Activated B cell treated with CpG ODN at 0.5 μM for 24 hours (primary cell): ENCODE results near the gene NAA38. TPM values are rescaled to one million over a fixed set of nuclear protein-coding genes. Genes with fewer than 3 reads are reported as not detected.

Experiments
- ATAC-seq: fragments of 200-7000 bp; cut with Tn5 transposase; one replicate; pipeline ENCODE4 v1.10.0; 2021; ENCODE audit warnings: low read depth, mild to moderate bottlenecking, moderate library complexity
- CTCF ChIA-PET: fragments of 350-600 bp; sonication (Branson Sonifier 250); formaldehyde crosslinking; loops from one replicate; lab custom pipeline; 2021; ENCODE audit warnings: antibody characterized with exemption; lab: Charles Lee
- POLR2A ChIA-PET: fragments of 350-600 bp; sonication (Branson Sonifier 250); formaldehyde crosslinking; loops from one replicate; lab custom pipeline; 2021; ENCODE audit warnings: antibody characterized with exemption; lab: Charles Lee
- DNase-seq: peaks from one replicate; pipeline ENCODE4 v3.0.0; 2022
- H3K27ac Mint-ChIP-seq: one replicate; pipeline ENCODE4 v1.8.0; 2020; ENCODE audit warnings: mixed read lengths
- H3K27me3 Mint-ChIP-seq: one replicate; pipeline ENCODE4 v1.8.0; 2021; ENCODE audit warnings: mixed read lengths
- H3K36me3 Mint-ChIP-seq: one replicate; pipeline ENCODE4 v1.8.0; 2021; ENCODE audit warnings: low read depth, mixed read lengths
- H3K4me1 Mint-ChIP-seq: one replicate; pipeline ENCODE4 v1.8.0; 2021; ENCODE audit warnings: mixed read lengths
- H3K4me3 Mint-ChIP-seq: one replicate; pipeline ENCODE4 v1.8.0; 2020; ENCODE audit warnings: mild to moderate bottlenecking, mixed read lengths
- H3K9me3 Mint-ChIP-seq: one replicate; pipeline ENCODE4 v1.8.0; 2020; ENCODE audit warnings: mixed read lengths
- intact Hi-C: fragments of 100-400 bp; cut with micrococcal nuclease; formaldehyde crosslinking; loops from one replicate; pipeline ENCODE4 v1.15.1; 2024
- total RNA-seq: library from RNA; stranded (reverse); gene quantifications from 2 replicates; pipeline ENCODE4 v1.2.3, GENCODE V29; 2022
- TF ChIP-seq, protein P1 (sequence below): fragments of 200-600 bp; IDR thresholded peaks from one replicate; pipeline ENCODE4 v1.8.0; 2022; ENCODE audit warnings: antibody characterized with exemption, mild to moderate bottlenecking

The NAA38 gene
- total RNA-seq, 1 donor from 2014 or later: 36.0 TPM

DNA sequence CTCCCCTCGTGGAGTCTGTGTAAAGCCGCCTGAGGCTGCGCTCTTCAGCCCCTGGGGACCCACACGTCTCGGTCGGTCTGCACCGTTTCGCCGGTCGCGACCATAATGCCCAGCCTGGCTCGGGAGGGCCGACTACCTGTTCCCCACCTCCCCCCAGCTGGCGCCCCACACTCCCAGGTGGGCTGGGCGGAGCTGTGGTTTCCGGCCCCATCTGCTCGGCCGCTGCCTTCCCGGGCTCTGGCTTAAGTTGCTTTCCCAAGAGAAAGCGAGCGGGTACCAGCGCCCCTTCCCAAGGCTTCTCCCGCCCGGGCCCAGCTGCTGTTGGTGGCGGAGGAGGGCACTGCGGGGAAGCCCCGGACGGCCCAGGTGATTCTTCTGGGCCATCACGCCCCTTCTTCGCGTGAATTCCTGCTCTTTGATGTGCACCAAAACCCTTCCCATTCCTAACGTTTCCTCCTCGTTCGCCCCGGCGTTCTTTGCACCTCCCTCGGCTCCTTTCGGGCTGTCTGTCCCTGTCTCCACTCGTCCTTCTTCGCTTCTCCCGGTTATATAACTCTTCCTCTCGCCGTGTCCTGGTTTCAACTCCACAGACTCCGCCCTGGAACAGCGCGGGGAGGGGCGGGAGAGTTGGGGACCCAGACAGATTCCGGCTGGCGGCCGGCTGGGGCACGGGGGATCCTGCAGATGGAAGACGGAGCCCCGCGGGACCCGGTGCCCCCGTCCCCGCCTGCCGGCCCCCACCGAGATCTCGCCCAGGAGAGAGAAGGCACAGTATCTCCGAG is 21.4 kb downstream of the NAA38 start:
- ATAC-seq (no peak), DNase-seq (no peak)
- Mint-ChIP-seq H3K27ac (peak overlapping the region; percentile 87), H3K4me3 (peak overlapping the region; percentile 86), H3K36me3 (peaks cover 11% of the 10 kb centered on the region), H3K27me3 (peaks cover 8% of the 10 kb centered on the region), H3K9me3 (no peaks in the 10 kb centered on the region), H3K4me1 (peaks cover 61% of the 10 kb centered on the region)
- TF ChIP-seq, protein P1, sequence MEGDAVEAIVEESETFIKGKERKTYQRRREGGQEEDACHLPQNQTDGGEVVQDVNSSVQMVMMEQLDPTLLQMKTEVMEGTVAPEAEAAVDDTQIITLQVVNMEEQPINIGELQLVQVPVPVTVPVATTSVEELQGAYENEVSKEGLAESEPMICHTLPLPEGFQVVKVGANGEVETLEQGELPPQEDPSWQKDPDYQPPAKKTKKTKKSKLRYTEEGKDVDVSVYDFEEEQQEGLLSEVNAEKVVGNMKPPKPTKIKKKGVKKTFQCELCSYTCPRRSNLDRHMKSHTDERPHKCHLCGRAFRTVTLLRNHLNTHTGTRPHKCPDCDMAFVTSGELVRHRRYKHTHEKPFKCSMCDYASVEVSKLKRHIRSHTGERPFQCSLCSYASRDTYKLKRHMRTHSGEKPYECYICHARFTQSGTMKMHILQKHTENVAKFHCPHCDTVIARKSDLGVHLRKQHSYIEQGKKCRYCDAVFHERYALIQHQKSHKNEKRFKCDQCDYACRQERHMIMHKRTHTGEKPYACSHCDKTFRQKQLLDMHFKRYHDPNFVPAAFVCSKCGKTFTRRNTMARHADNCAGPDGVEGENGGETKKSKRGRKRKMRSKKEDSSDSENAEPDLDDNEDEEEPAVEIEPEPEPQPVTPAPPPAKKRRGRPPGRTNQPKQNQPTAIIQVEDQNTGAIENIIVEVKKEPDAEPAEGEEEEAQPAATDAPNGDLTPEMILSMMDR: no peak
- ChIA-PET CTCF (interaction anchor here (0.7 to 3.2 kb wide), 10 partner anchors 10 to 154 kb away, joined by 3 to 35 read pairs (median 7); partner anchors contain the start of genes CYB5D1 and NAA38), POLR2A (interaction anchor here (0.8 to 6.1 kb wide), 12 partner anchors 8 to 459 kb away, joined by 3 to 136 read pairs (median 7); partner anchors contain the start of genes CNTROB, CTC1, CYB5D1 and NAA38)
- intact Hi-C loops: loop anchor here (1.0 to 2.0 kb wide), 4 partner anchors 8 to 583 kb away; partner anchors contain the start of genes ELP5 and TP53

DNA sequence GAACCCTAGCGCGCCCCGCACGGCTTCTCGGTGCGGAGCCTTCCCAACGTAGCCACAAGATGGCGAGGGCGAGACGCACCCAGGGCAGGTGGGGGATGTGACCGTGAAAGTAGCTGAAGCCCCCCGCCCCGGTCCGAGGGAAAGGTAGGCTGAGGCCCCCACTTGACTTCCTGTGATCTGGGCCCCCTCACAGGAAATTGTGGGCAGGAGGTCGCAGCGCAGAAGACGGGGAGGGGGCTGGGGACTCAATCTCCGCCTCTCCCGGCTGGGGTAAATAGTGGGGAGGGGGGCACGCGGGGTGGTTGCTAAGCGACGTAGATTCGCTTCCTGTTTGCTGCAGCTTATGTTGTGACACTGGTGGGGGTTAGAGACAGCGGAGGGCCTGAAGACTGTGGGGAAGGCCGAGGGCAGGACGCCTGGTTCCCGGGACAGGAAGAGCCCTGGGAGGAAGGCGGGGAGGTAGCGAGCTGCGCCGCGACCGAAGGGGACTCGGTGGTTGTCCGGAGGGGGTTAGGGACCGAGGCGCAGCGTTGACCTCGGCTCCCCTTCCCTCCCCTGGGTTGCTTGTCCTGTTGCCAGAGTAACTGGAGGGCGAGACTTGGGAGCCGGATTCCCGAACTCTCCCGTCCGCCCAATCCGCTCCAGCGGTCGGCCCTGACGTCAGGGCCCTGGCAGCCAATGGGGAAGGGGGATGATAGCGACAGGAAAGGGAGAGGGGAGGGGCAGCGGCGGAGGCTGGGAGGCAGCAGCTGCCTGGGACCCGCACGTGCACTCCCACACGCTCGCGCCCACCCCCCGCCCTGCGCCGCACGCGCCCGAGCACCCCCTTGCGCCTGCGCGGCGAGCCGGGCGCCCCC is 22.2 kb downstream of the NAA38 start:
- Mint-ChIP-seq H3K36me3 (peaks cover 11% of the 10 kb centered on the region), H3K4me3 (peak overlapping the region; percentile 97), H3K27me3 (peaks cover 14% of the 10 kb centered on the region), H3K9me3 (no peaks in the 10 kb centered on the region), H3K27ac (peak overlapping the region; percentile 94), H3K4me1 (peaks cover 53% of the 10 kb centered on the region)
- TF ChIP-seq, protein P1: no peak
- ATAC-seq (peak; percentile 47), DNase-seq (peak; percentile 79)
- intact Hi-C loops: loop anchor here (1.0 to 2.0 kb wide), 8 partner anchors 9 to 582 kb away; partner anchors contain the start of genes ELP5, NAA38 and TP53
- ChIA-PET POLR2A (interaction anchor here (0.6 to 6.1 kb wide), 16 partner anchors 9 to 526 kb away, joined by 3 to 136 read pairs (median 6); partner anchors contain the start of genes CNTROB, CTC1, CYB5D1 and NAA38), CTCF (interaction anchor here (0.6 to 3.2 kb wide), 16 partner anchors 8 to 155 kb away, joined by 3 to 35 read pairs (median 5); partner anchors contain the start of genes CYB5D1 and NAA38)

DNA sequence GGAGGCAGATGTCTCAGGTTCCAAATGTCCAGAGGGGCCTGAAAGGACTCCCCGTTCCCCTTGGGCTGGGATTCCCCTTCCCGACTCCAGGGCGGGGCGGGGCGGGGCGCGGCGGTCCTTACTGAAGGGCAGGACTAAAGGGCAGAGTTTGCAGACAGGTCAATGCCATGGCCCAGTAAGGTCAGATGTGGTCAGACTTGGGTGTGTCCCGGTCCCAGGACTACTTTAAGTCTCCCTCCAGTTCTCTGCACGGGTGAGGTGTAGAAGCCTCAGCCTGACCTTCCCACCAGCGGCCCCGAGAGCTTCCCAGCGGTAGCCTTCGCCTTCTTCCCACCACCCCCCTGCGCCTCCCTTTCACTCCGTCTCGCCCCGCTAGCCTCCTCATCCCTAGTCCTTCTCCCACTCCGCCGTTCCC is 22.8 kb downstream of the NAA38 start:
- H3K36me3 Mint-ChIP-seq: peaks cover 11% of the 10 kb centered on the region
- no peak for DNase-seq
- ChIA-PET CTCF (interaction anchor here (1.0 to 3.2 kb wide), 14 partner anchors 9 to 155 kb away, joined by 3 to 35 read pairs (median 6); partner anchors contain the start of genes CYB5D1 and NAA38), POLR2A (interaction anchor here (0.6 to 6.1 kb wide), 12 partner anchors 9 to 525 kb away, joined by 4 to 136 read pairs (median 8); partner anchors contain the start of genes CNTROB, CYB5D1, NAA38 and RNF227)
- TF ChIP-seq, protein P1: no peak
- no peaks in the 10 kb centered on the region for H3K9me3 Mint-ChIP-seq
- peak overlapping the region; percentile 94 for H3K27ac Mint-ChIP-seq
- peak overlapping the region; percentile 97 for H3K4me3 Mint-ChIP-seq
- H3K27me3 Mint-ChIP-seq: peaks cover 15% of the 10 kb centered on the region
- H3K4me1 Mint-ChIP-seq: peaks cover 46% of the 10 kb centered on the region
- intact Hi-C loops: loop anchor here (1.0 to 2.0 kb wide), 7 partner anchors 12 to 582 kb away; partner anchors contain the start of genes ELP5, NAA38 and TP53
- ATAC-seq: peak; percentile 4

DNA sequence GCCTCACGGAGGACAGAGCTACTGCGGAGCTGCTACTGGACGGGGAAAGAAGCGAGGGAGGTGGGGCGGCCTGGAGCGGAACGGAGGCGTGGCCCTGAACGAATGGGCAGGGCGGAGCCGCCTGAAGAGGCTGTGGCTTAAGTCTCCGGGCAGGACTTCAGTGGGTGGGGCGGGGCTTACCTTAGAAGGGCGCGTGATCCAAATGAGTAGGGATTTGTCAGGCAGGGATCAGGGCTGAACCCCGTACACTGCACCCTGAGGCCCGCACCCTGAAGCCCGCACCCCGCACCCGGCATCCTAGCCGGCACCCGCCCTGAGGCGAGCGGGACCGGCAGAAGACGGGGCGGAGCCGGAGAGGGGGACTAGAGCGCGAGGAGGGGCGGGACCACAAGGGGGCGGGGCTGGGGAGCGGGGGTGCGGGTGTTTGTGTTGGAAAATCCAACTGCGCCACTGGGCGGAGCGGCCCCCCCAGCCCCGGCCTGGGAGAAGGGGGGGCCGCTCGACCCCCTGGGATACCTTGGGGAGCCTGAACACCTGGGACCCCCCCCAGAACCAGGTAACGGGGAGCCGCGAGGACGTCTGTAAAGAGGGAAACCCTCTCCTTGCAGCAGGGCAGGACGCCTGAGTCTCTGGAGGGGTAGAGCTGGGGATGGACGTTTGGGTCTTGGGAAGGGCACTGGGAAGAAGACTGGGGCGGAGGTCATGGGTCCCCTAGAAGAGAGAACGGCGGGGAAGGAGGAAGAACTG is 23.4 kb downstream of the NAA38 start, which contains the start of gene KDM6B:
TSS of gene KDM6B (plus strand) at position 423 of the 747 bp plus-strand sequence. CDS start 11,338 bp downstream, outside the sequence.
- Mint-ChIP-seq H3K36me3 (peaks cover 11% of the 10 kb centered on the region), H3K4me1 (peaks cover 41% of the 10 kb centered on the region), H3K27me3 (peaks cover 19% of the 10 kb centered on the region), H3K9me3 (no peaks in the 10 kb centered on the region), H3K4me3 (peak within 1 kb of the TSS; percentile 97), H3K27ac (peak within 1 kb of the TSS; percentile 94)
- CTCF ChIA-PET: interaction anchor here (0.6 to 3.2 kb wide), 13 partner anchors 9 to 208 kb away, joined by 3 to 35 read pairs (median 5); no protein-coding TSS in a partner anchor
- POLR2A ChIA-PET: interaction anchor here (0.6 to 6.1 kb wide), 13 partner anchors 9 to 525 kb away, joined by 3 to 136 read pairs (median 7); partner anchors contain the start of genes CNTROB, CYB5D1, NAA38 and TMEM88
- intact Hi-C loops: loop anchor here (1.0 to 2.0 kb wide), 7 partner anchors 12 to 581 kb away; partner anchors contain the start of genes ELP5, NAA38 and TP53
- DNase-seq (peak; percentile 88), ATAC-seq (peak; percentile 65)
- TF ChIP-seq, protein P1: no peak
